Esophagus squamous epithelium (tissue), 4 donors: ENCODE results near the gene LXN.

Source experiments
- CTCF ChIP-seq, 6 experiments: fragments of 450-650 bp in 4 of 6; fragments of 200-600 bp in 2 of 6; sonication (generic) in 2 of 6; IDR thresholded peaks; one replicate each; pipeline ENCODE4 v1.5.1; 2016 to 2019; ENCODE audit warnings: antibody characterized with exemption in 6 of 6, mild to moderate bottlenecking in 4 of 6, moderate library complexity in 4 of 6
- POLR2A ChIP-seq, 4 donors: fragments of 450-650 bp; IDR thresholded peaks; one replicate each; pipeline ENCODE4 v1.6.1; 2017; ENCODE audit warnings: antibody characterized with exemption in 4 of 4, mild to moderate bottlenecking in 4 of 4, moderate library complexity in 3 of 4

GRCh38 chr3:158683230-158683962 is 10.9 kb upstream of the LXN start:
- TF ChIP-seq POLR2A (IDR thresholded peaks at IDR 0.05) (no peak), CTCF (IDR thresholded peaks at IDR 0.05) (no peak)
